Measurements from ENCODE around the gene PHRF1.

GRCh38 chr11:553083-553987, 22.9 kb upstream of the PHRF1 start:
- TF ChIP-seq GATA2 (IDR thresholded peaks at IDR 0.05; ENCODE audit: low read depth, low read length) (no peak), GATA3 (IDR thresholded peaks at IDR 0.05; ENCODE audit: low read depth, low read length) (no peak)
